ENCODE data around the gene LARP4.
A peak's percentile ranks its signal among the peaks of the same experiment; 100 is the strongest.

LARP4 gene

DNA sequence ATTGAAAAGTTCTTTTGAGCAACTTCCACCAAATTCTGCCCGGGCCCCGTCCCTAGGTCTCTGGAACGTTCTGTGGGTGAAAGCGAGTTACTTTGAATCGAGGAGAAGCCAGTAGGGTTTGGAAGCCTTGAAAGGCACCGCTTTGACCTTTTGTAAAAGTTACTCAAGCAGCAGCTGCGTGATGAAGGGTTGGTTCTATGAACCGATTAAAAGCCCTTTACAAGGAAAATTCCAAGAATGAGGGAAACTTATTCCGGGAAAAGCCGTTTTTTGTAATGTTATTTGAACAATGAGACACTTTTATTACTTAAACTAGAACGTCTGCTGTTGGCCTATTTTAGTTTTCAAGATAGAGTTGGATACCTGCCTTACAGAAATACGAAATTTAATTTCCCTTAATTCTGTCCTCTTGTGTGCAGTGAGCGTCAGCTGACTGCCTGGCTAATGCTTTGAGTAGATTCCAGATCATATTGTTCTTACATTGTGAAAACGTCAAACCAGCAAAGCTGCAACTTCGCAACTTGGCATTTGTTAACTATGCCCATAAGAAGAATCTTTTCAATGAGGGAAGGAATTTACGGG is 906 bp downstream of the LARP4 start:
- no peak for TF ChIP-seq EZH2phosphoT487 (conservative IDR thresholded peaks at IDR 0.05; ENCODE audit: low read length)
- TF ChIP-seq, protein P1, sequence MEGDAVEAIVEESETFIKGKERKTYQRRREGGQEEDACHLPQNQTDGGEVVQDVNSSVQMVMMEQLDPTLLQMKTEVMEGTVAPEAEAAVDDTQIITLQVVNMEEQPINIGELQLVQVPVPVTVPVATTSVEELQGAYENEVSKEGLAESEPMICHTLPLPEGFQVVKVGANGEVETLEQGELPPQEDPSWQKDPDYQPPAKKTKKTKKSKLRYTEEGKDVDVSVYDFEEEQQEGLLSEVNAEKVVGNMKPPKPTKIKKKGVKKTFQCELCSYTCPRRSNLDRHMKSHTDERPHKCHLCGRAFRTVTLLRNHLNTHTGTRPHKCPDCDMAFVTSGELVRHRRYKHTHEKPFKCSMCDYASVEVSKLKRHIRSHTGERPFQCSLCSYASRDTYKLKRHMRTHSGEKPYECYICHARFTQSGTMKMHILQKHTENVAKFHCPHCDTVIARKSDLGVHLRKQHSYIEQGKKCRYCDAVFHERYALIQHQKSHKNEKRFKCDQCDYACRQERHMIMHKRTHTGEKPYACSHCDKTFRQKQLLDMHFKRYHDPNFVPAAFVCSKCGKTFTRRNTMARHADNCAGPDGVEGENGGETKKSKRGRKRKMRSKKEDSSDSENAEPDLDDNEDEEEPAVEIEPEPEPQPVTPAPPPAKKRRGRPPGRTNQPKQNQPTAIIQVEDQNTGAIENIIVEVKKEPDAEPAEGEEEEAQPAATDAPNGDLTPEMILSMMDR (IDR thresholded peaks at IDR 0.05; ENCODE audit: insufficient read depth, low read length, poor library complexity, severe bottlenecking), result no peak
- H3K4me3 ChIP-seq (ENCODE audit: insufficient read depth, low read length, poor library complexity, severe bottlenecking), result peak overlapping the region; percentile 87
- peak overlapping the region; percentile 80 for H3K27ac ChIP-seq (ENCODE audit: low read depth, low read length)
- H3K27me3 ChIP-seq (ENCODE audit: low read length), result no peaks in the 10 kb centered on the region
- H4K20me1 ChIP-seq (ENCODE audit: low read depth, low read length), result peaks cover 13% of the 10 kb centered on the region
- peak overlapping the region; percentile 90 for H3K4me2 ChIP-seq (ENCODE audit: low read depth, low read length, poor library complexity, severe bottlenecking)
- H3K9me3 ChIP-seq (ENCODE audit: insufficient read depth, low read length), result no peaks in the 10 kb centered on the region
- 0 out of 2 replicates have a peak, but pooled peaks cover 4% of the 10 kb centered on the region for H3F3A ChIP-seq (ENCODE audit: insufficient read depth)
- H3K79me2 ChIP-seq (ENCODE audit: insufficient read depth, low read length), result peaks cover 57% of the 10 kb centered on the region
- H2AFZ ChIP-seq (ENCODE audit: low read depth, low read length, severe bottlenecking), result peak overlapping the region; percentile 64
- H3K36me3 ChIP-seq (ENCODE audit: low read length), result no peaks in the 10 kb centered on the region
- H3K9ac ChIP-seq (ENCODE audit: low read length), result peak overlapping the region; percentile 76
- H3K9me2 ChIP-seq (replicated peaks; ENCODE audit: insufficient read depth, low read length), result no peaks in the 10 kb centered on the region

DNA sequence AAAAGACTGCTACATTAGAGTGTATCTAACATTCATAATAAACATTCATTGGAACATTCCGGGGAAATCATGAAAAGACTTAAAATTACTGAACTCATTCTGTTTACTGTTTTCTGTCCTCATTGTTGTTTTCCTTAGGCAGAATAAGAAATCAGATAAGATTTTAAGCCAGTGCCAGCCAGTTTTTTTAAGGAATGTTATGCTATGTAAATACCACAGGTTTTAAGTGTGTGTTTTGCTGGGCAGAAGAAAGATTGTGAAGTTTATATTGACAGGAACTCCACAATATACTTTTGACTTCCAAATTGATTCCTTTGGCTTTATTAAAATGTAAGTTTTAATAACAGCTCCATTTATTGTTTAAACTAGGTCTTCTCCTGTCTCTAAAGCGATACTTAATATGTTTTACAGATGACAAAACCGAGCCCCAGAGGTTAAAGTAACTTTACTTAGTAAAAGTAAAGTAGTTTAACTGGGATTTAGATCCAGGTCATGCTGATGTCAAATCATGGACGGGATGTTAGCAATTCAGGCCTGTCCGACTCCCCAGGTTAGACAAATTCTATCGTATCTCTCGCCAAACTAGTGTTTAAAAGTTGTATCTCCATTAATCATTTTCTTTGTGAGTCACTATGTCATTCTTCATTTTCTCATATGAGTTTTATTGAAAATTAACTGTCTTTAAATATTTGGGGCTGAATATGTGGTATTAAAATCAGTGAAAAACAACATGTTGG is 1.7 kb downstream of the LARP4 start:
- no peak for TF ChIP-seq EZH2phosphoT487 (conservative IDR thresholded peaks at IDR 0.05; ENCODE audit: low read length)
- TF ChIP-seq, protein P1 (IDR thresholded peaks at IDR 0.05; ENCODE audit: insufficient read depth, low read length, poor library complexity, severe bottlenecking), result no peak
- Histone ChIP-seq H4K20me1 (ENCODE audit: low read depth, low read length) (peaks cover 16% of the 10 kb centered on the region), H3K4me2 (ENCODE audit: low read depth, low read length, poor library complexity, severe bottlenecking) (peak overlapping the region; percentile 90), H3K27me3 (ENCODE audit: low read length) (no peaks in the 10 kb centered on the region), H3K27ac (ENCODE audit: low read depth, low read length) (peak overlapping the region; percentile 34; the same call in 1 of the 2 replicates), H3F3A (ENCODE audit: insufficient read depth) (0 out of 2 replicates have a peak, but pooled peaks cover 4% of the 10 kb centered on the region), H3K36me3 (ENCODE audit: low read length) (no peaks in the 10 kb centered on the region), H3K79me2 (ENCODE audit: insufficient read depth, low read length) (peaks cover 65% of the 10 kb centered on the region), H3K9ac (ENCODE audit: low read length) (peak overlapping the region; percentile 76), H3K9me2 (replicated peaks; ENCODE audit: insufficient read depth, low read length) (no peaks in the 10 kb centered on the region), H3K9me3 (ENCODE audit: insufficient read depth, low read length) (no peaks in the 10 kb centered on the region), H3K4me3 (ENCODE audit: insufficient read depth, low read length, poor library complexity, severe bottlenecking) (peak overlapping the region; percentile 87), H2AFZ (ENCODE audit: low read depth, low read length, severe bottlenecking) (no peak overlapping the region)

DNA sequence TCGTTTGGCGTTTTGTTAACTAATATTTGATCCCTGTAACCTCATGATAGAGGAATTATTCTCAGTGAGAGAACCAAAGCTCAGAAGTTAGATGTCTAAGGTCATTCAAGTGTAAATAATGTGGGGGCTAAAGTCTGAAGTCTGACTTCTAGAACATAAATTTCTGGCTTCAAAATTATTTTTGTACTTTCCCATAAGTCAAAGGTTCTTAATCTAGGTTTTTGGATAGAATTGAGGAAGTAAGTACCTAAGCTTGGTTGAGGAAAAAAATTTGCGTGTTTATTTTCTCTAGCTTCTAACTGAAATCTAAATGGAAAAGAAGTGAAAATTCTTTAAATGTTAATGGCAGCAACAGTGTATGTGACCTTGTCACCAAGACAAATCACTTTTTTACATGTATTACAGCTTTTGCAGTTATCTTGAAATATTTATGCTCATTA is 2.3 kb downstream of the LARP4 start:
- peak overlapping the region; percentile 76 for H3K9ac ChIP-seq (ENCODE audit: low read length)
- H3K9me3 ChIP-seq (ENCODE audit: insufficient read depth, low read length), result no peaks in the 10 kb centered on the region
- no peaks in the 10 kb centered on the region for H3K9me2 ChIP-seq (replicated peaks; ENCODE audit: insufficient read depth, low read length)
- TF ChIP-seq EZH2phosphoT487 (conservative IDR thresholded peaks at IDR 0.05; ENCODE audit: low read length), result no peak
- TF ChIP-seq, protein P1 (IDR thresholded peaks at IDR 0.05; ENCODE audit: insufficient read depth, low read length, poor library complexity, severe bottlenecking), result no peak
- peak overlapping the region; percentile 34; the same call in 1 of the 2 replicates for H3K27ac ChIP-seq (ENCODE audit: low read depth, low read length)
- 0 out of 2 replicates have a peak, but pooled peaks cover 4% of the 10 kb centered on the region for H3F3A ChIP-seq (ENCODE audit: insufficient read depth)
- no peaks in the 10 kb centered on the region for H3K27me3 ChIP-seq (ENCODE audit: low read length)
- H3K79me2 ChIP-seq (ENCODE audit: insufficient read depth, low read length), result peaks cover 71% of the 10 kb centered on the region
- H3K4me3 ChIP-seq (ENCODE audit: insufficient read depth, low read length, poor library complexity, severe bottlenecking), result peak overlapping the region; percentile 87
- H2AFZ ChIP-seq (ENCODE audit: low read depth, low read length, severe bottlenecking), result no peak overlapping the region
- no peaks in the 10 kb centered on the region for H3K36me3 ChIP-seq (ENCODE audit: low read length)
- H4K20me1 ChIP-seq (ENCODE audit: low read depth, low read length), result peaks cover 21% of the 10 kb centered on the region
- H3K4me2 ChIP-seq (ENCODE audit: low read depth, low read length, poor library complexity, severe bottlenecking), result peak overlapping the region; percentile 90

All from SU-DHL-6 (cell line).